A549 (cell line): ENCODE data around the gene ZNF692. TPM values are rescaled to one million over a fixed set of nuclear protein-coding genes. Genes with fewer than 3 reads are reported as not detected.
A peak's percentile ranks its signal among the peaks of the same experiment; 100 is the strongest.

Experiments used
- ATAC-seq, 2 experiments: fragments of 200-7000 bp in 1 of 2; fragments of >200 bp in 1 of 2; cut with Nextera tagmentation in 1 of 2; cut with Tn5 transposase in 1 of 2; 3 replicates each; pipeline versions ENCODE4 v1.8.0 to v1.9.1; 2018 to 2020; ENCODE audit warnings: mild to moderate bottlenecking in 1 of 2, moderate library complexity in 1 of 2
- CTCF ChIA-PET: fragments of 300-600 bp; sonication (Branson Sonifier 250); formaldehyde crosslinking; extraction: SDS; loops from one replicate; lab custom pipeline; 2021; ENCODE audit warnings: antibody characterized with exemption, inconsistent platforms; lab: Yijun Ruan, JAX
- POLR2A ChIA-PET: fragments of 350-600 bp; formaldehyde crosslinking; extraction: SDS; loops from one replicate; lab custom pipeline; 2021; ENCODE audit warnings: antibody characterized with exemption, inconsistent platforms; lab: Yijun Ruan, JAX
- DNase-seq, 2 experiments: peaks; one replicate each; pipeline versions ENCODE4 v3.0.0 to v3.0.0-alpha.2; 2011 to 2016; ENCODE audit warnings: low read depth in 1 of 2, low spot score in 1 of 2
- FAIRE-seq: peaks from 2 replicates; lab custom pipeline; 2011; peaks lifted over from hg19 to GRCh38; lab: Jason Lieb, UNC
- H3K27ac ChIP-seq, 2 experiments: fragments of >200 bp; sonication (Bioruptor Twin); formaldehyde crosslinking; 3 replicates each; pipeline ENCODE4 v1.5.1; 2016 to 2017
- H3K4me1 ChIP-seq: fragments of >200 bp; sonication (Bioruptor Twin); formaldehyde crosslinking; 3 replicates; pipeline ENCODE4 v1.6.1; 2016
- H3K4me2 ChIP-seq: fragments of >200 bp; sonication (Bioruptor Twin); formaldehyde crosslinking; 3 replicates; pipeline ENCODE4 v1.6.1; 2016
- H3K4me3 ChIP-seq: fragments of >200 bp; sonication (Bioruptor Twin); formaldehyde crosslinking; 3 replicates; pipeline ENCODE4 v1.5.1; 2016
- H3K9me3 ChIP-seq: fragments of >200 bp; sonication (Bioruptor Twin); formaldehyde crosslinking; 3 replicates; pipeline ENCODE4 v1.6.1; 2016
- ATOH8 ChIP-seq: fragments of 250-450 bp; sonication (Bioruptor Pico); IDR thresholded peaks from 2 replicates; pipeline ENCODE4 v1.5.0; 2020; ENCODE audit warnings: low read depth, mild to moderate bottlenecking, moderate library complexity
- BHLHE40 ChIP-seq: IDR thresholded peaks from 2 replicates; pipeline ENCODE4 v1.6.1; 2012; ENCODE audit warnings: low read depth, low read length, inconsistent platforms
- CBX2 ChIP-seq: fragments of 200-600 bp; sonication (generic); IDR thresholded peaks from 2 replicates; pipeline ENCODE4 v1.6.1; 2016; ENCODE audit warnings: low read depth, mild to moderate bottlenecking, borderline replicate concordance
- CEBPB ChIP-seq, 2 experiments: fragments of >200 bp in 1 of 2; sonication (Bioruptor Twin) in 1 of 2; formaldehyde crosslinking in 1 of 2; IDR thresholded peaks; 2 replicates each; pipeline ENCODE4 v1.6.1; 2012 to 2016
- CHD2 ChIP-seq: fragments of 150-350 bp; IDR thresholded peaks from 2 replicates; pipeline ENCODE4 v1.6.1; 2014; ENCODE audit warnings: low read length; ENCODE audit not compliant: partially characterized antibody
- EHMT2 ChIP-seq: fragments of 200-600 bp; sonication (generic); IDR thresholded peaks from 2 replicates; pipeline ENCODE4 v1.6.1; 2016; ENCODE audit warnings: antibody characterized with exemption, low read depth, mild to moderate bottlenecking, moderate library complexity
- EP300 ChIP-seq, 2 experiments: fragments of >200 bp; sonication (Bioruptor Twin); formaldehyde crosslinking; IDR thresholded peaks; 2 replicates in 1 of 2; 3 replicates in 1 of 2; pipeline ENCODE4 v1.6.1; 2016 to 2017
- ESRRA ChIP-seq: fragments of 150-350 bp; IDR thresholded peaks from 2 replicates; pipeline ENCODE4 v1.6.1; 2014; ENCODE audit warnings: mild to moderate bottlenecking, low read length, borderline replicate concordance
- FOSB ChIP-seq: fragments of 250-450 bp; sonication (Bioruptor Pico); IDR thresholded peaks from 2 replicates; pipeline ENCODE4 v1.5.0; 2020; ENCODE audit warnings: mild to moderate bottlenecking, moderate library complexity
- FOSL2 ChIP-seq, 2 experiments: fragments of 450-650 bp in 1 of 2; fragments of >200 bp in 1 of 2; sonication (Bioruptor Twin) in 1 of 2; formaldehyde crosslinking; IDR thresholded peaks; 2 replicates each; pipeline versions ENCODE4 v1.5.0 to v1.6.1; 2016 to 2020; ENCODE audit warnings: mild to moderate bottlenecking in 1 of 2, moderate library complexity in 1 of 2
- GATA3 ChIP-seq: IDR thresholded peaks from 2 replicates; pipeline ENCODE4 v1.6.1; 2012; ENCODE audit warnings: borderline replicate concordance
- HDAC2 ChIP-seq: fragments of 200-600 bp; sonication (generic); IDR thresholded peaks from 2 replicates; pipeline ENCODE4 v1.6.1; 2016
- HOXA7 ChIP-seq: fragments of 250-450 bp; sonication (Bioruptor Pico); IDR thresholded peaks from 2 replicates; pipeline ENCODE4 v1.5.0; 2020; ENCODE audit warnings: mild to moderate bottlenecking, moderate library complexity
- JUN ChIP-seq, 2 experiments: fragments of >200 bp; sonication (Bioruptor Twin); formaldehyde crosslinking; IDR thresholded peaks; 2 replicates in 1 of 2; 3 replicates in 1 of 2; pipeline ENCODE4 v1.6.1; 2016 to 2017
- JUNB ChIP-seq: fragments of >200 bp; sonication (Bioruptor Twin); formaldehyde crosslinking; IDR thresholded peaks from 2 replicates; pipeline ENCODE4 v1.6.1; 2016
- KDM1A ChIP-seq: fragments of 200-600 bp; sonication (generic); IDR thresholded peaks from 2 replicates; pipeline ENCODE4 v1.6.1; 2016; ENCODE audit warnings: low read depth, mild to moderate bottlenecking
- KDM5A ChIP-seq: fragments of 200-600 bp; sonication (generic); IDR thresholded peaks from 2 replicates; pipeline ENCODE4 v1.6.1; 2016; ENCODE audit warnings: antibody characterized with exemption, mild to moderate bottlenecking
- MAFK ChIP-seq: fragments of 450-650 bp; IDR thresholded peaks from 2 replicates; pipeline ENCODE4 v1.6.1; 2014; ENCODE audit not compliant: partially characterized antibody
- NFE2L2 ChIP-seq: fragments of 150-350 bp; conservative IDR thresholded peaks from 2 replicates; pipeline ENCODE4 v1.6.1; 2014; ENCODE audit warnings: low read length
- RAD21 ChIP-seq, 2 experiments: fragments of >200 bp in 1 of 2; sonication (Bioruptor Twin) in 1 of 2; formaldehyde crosslinking in 1 of 2; IDR thresholded peaks in 1 of 2; conservative IDR thresholded peaks in 1 of 2; 2 replicates in 1 of 2; 3 replicates in 1 of 2; pipeline ENCODE4 v1.6.1; 2012 to 2018; ENCODE audit warnings: inconsistent platforms in 1 of 2
- RARB ChIP-seq: fragments of 250-450 bp; sonication (Bioruptor Pico); IDR thresholded peaks from 2 replicates; pipeline ENCODE4 v1.8.0; 2021; ENCODE audit warnings: mild to moderate bottlenecking, moderate library complexity
- SREBF2 ChIP-seq: fragments of 450-650 bp; IDR thresholded peaks from 2 replicates; pipeline ENCODE4 v1.6.1; 2014; ENCODE audit warnings: mild to moderate bottlenecking, moderate library complexity
- TFCP2L1 ChIP-seq: fragments of 250-450 bp; sonication (Bioruptor Pico); IDR thresholded peaks from 2 replicates; pipeline ENCODE4 v1.5.0; 2021; ENCODE audit warnings: mild to moderate bottlenecking
- TP53 ChIP-seq: fragments of 250-450 bp; sonication (Bioruptor Pico); IDR thresholded peaks from 2 replicates; pipeline ENCODE4 v1.5.0; 2021; ENCODE audit warnings: mild to moderate bottlenecking, moderate library complexity
- USF2 ChIP-seq: fragments of 450-650 bp; IDR thresholded peaks from 2 replicates; pipeline ENCODE4 v1.6.1; 2014; ENCODE audit warnings: antibody characterized with exemption
- ZC3H11A ChIP-seq: fragments of 450-650 bp; IDR thresholded peaks from 2 replicates; pipeline ENCODE4 v1.6.1; 2014; ENCODE audit warnings: antibody characterized with exemption, mild to moderate bottlenecking
- WGBS: methylation state at CpG from one replicate; pipeline ENCODE4 v1.1.6; 2017; ENCODE audit errors: missing lambda C conversion rate; 5-methylcytosine and 5-hydroxymethylcytosine counted together
- polyA plus RNA-seq, 4 experiments: library from polyadenylated mRNA; depleted of rRNA in 3 of 4; stranded (reverse); fragments of >200 nt; fragmentation: RNase III in 1 of 4; extraction: RNeasy Plus Mini Kit Qiagen cat#74134 plus additional on column Dnase treatment in 1 of 4; gene quantifications; 2 replicates in 3 of 4; 3 replicates in 1 of 4; pipeline ENCODE4 v1.2.3, GENCODE V29; 2011 to 2017
- TF ChIP-seq, protein P1 (sequence below): IDR thresholded peaks from 2 replicates; pipeline ENCODE4 v1.6.1; 2012
- TF ChIP-seq, protein P2 (sequence below): fragments of 250-450 bp; sonication (Bioruptor Pico); IDR thresholded peaks from 2 replicates; pipeline ENCODE4 v1.5.0; 2021; ENCODE audit warnings: mild to moderate bottlenecking, moderate library complexity, borderline replicate concordance

The ZNF692 gene
- polyA plus RNA-seq, 2 of the 4 experiments (the other 2 are of a cell fraction), result 19.8 to 46.8 TPM

DNA sequence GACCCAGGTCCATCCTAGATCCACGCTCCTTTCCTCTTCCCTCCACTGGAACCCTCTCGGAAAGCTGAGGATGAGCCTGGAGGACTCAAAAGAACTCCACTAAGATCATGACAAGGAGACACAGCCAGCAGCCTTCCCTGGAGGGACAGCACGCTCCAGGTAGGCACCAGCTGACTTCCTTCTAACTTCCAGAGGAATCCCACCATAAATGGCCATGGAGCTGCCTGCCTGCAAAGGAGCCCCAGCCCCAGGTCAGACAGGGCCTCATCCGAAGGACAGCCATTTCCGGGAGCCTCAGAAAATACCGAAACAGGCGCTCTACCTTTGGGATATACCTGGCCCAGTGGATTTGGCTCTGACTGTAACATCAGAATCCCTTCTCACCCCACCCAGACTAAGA is 37.2 kb downstream of the ZNF692 start:
- CTCF ChIA-PET, result interaction anchor here (1.6 to 1.9 kb wide), 4 partner anchors 10 to 43 kb away, joined by 3 to 6 read pairs (median 5); no protein-coding TSS in a partner anchor
- H3K9me3 ChIP-seq, result no peaks in the 10 kb centered on the region
- TF ChIP-seq RARB (CRISPR knock-in tag), result no peak
- TF ChIP-seq FOSB, result no peak
- TF ChIP-seq ATOH8 (CRISPR knock-in tag), result no peak
- TF ChIP-seq JUNB, result no peak
- TF ChIP-seq CEBPB (IDR thresholded peaks at IDR 0.05), result no peak
- TF ChIP-seq EHMT2, result no peak
- no peak for TF ChIP-seq BHLHE40
- no peak for TF ChIP-seq TP53 (CRISPR knock-in tag)
- TF ChIP-seq CBX2, result no peak
- TF ChIP-seq SREBF2, result no peak
- TF ChIP-seq KDM5A, result no peak
- no peak for TF ChIP-seq HOXA7
- TF ChIP-seq, all 56 proteins: peak for 0
- WGBS, result 89% methylated on average over 5 of the region's 7 CpGs
- Histone ChIP-seq H3K4me2 (peak overlapping the region; percentile 30), H3K27ac (peak overlapping the region; percentile 52 to 83; a peak in 5 of 6 replicates), H3K4me3 (no peak overlapping the region), H3K4me1 (peaks cover 46% of the 10 kb centered on the region)
- ATAC-seq (no peak), DNase-seq (no peak), FAIRE-seq (no peak)
- POLR2A ChIA-PET, result interaction anchor here (1.8 kb wide), 1 partner anchor 37 kb away, joined by 6 read pairs; the partner anchor contains the start of gene ZNF692

DNA sequence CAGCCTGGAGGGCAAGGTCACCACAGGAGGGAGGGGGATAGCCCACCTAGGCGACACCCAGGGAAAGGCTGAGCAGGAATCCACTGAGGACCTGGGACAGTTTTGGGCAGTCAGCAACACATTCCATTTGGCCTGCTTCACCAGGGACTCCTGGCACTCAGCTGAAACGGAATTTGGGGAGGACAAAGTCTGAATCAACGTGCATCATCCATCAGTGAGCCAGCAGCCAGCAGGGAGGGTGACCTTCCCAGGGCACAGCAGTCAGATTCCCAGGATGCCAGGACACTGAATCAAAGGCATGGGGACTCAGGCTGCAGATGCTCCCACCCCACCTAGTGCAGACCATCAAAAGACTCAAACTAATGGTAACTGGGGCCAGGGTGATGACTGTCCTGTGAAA is 37.8 kb downstream of the ZNF692 start:
- H3K27ac ChIP-seq, result peak overlapping the region; percentile 61 to 83; a peak in 5 of 6 replicates
- 17% methylated on average over 3 of the region's 3 CpGs for WGBS
- peak; percentile 56; the same call in 1 of the 2 replicates for TF ChIP-seq JUNB
- 0 out of 2 replicates have a peak, but pooled peaks have one; percentile 28 for TF ChIP-seq ESRRA
- no peak for TF ChIP-seq HOXA7
- TF ChIP-seq USF2, result no peak
- TF ChIP-seq RARB (CRISPR knock-in tag), result no peak
- TF ChIP-seq ZC3H11A, result no peak
- TF ChIP-seq TFCP2L1 (CRISPR knock-in tag), result no peak
- TF ChIP-seq FOSL2 (IDR thresholded peaks at IDR 0.05), result peak; percentile 57
- peak; percentile 64 for TF ChIP-seq FOSL2 (CRISPR knock-in tag; IDR thresholded peaks at IDR 0.05)
- TF ChIP-seq, protein P1, sequence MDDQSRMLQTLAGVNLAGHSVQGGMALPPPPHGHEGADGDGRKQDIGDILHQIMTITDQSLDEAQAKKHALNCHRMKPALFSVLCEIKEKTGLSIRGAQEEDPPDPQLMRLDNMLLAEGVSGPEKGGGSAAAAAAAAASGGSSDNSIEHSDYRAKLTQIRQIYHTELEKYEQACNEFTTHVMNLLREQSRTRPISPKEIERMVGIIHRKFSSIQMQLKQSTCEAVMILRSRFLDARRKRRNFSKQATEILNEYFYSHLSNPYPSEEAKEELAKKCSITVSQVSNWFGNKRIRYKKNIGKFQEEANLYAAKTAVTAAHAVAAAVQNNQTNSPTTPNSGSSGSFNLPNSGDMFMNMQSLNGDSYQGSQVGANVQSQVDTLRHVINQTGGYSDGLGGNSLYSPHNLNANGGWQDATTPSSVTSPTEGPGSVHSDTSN, result 0 out of 2 replicates have a peak, but pooled peaks have one; percentile 26
- TF ChIP-seq EP300 (IDR thresholded peaks at IDR 0.05), result peak; percentile 35 to 40; a peak in 1 of 5 replicates
- peak; percentile 63; the same call in 1 of the 2 replicates for TF ChIP-seq GATA3
- H3K4me2 ChIP-seq, result peak overlapping the region; percentile 30
- peak; percentile 43 to 56 for DNase-seq
- CTCF ChIA-PET, result interaction anchor here (1.6 to 1.8 kb wide), 3 partner anchors 9 to 43 kb away, joined by 3 to 6 read pairs (median 4); no protein-coding TSS in a partner anchor
- no peak overlapping the region for H3K4me3 ChIP-seq
- H3K9me3 ChIP-seq, result no peaks in the 10 kb centered on the region
- FAIRE-seq, result no peak
- POLR2A ChIA-PET, result interaction anchor here (1.8 kb wide), 1 partner anchor 38 kb away, joined by 6 read pairs; the partner anchor contains the start of gene ZNF692
- H3K4me1 ChIP-seq, result peaks cover 46% of the 10 kb centered on the region
- peak; percentile 28 to 45 for ATAC-seq

DNA sequence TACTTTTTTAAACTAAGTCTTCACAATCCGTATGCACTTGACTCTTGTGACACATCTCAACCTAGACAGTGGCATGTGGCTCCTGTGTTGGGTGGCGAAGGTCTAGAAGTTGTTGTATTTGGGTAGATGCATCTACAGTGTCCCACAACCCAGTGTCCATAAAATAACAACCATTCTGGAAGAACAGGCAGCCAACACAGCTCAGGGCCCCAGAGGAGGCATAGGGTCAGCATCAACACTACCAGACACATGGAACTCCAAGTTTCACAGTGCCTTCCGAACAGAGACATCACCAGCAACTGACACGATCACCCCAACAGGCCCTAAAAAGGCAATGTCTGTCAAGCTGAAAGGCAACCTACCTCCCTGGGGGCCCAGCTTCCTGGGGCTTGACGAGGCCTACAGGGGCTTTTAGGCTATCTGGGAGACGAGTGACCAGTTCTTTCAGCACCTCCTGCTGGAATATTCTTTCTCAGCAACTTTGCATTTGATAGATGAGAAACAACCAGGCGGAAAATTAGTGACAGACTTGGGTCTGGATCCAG is 38.8 kb downstream of the ZNF692 start:
- peak overlapping the region; percentile 61 to 83; a peak in 5 of 6 replicates for H3K27ac ChIP-seq
- TF ChIP-seq NFE2L2 (no peak), MAFK (no peak), FOSL2 (IDR thresholded peaks at IDR 0.05) (no peak), FOSL2 (CRISPR knock-in tag; IDR thresholded peaks at IDR 0.05) (no peak), ESRRA (no peak), JUN (IDR thresholded peaks at IDR 0.05) (no peak), RAD21 (conservative IDR thresholded peaks at IDR 0.05 in 1 of 2, IDR thresholded peaks at IDR 0.05 in 1 of 2) (no peak), KDM1A (no peak), CHD2 (no peak), HDAC2 (no peak), ATOH8 (CRISPR knock-in tag) (no peak), RARB (CRISPR knock-in tag) (no peak)
- TF ChIP-seq, protein P2, sequence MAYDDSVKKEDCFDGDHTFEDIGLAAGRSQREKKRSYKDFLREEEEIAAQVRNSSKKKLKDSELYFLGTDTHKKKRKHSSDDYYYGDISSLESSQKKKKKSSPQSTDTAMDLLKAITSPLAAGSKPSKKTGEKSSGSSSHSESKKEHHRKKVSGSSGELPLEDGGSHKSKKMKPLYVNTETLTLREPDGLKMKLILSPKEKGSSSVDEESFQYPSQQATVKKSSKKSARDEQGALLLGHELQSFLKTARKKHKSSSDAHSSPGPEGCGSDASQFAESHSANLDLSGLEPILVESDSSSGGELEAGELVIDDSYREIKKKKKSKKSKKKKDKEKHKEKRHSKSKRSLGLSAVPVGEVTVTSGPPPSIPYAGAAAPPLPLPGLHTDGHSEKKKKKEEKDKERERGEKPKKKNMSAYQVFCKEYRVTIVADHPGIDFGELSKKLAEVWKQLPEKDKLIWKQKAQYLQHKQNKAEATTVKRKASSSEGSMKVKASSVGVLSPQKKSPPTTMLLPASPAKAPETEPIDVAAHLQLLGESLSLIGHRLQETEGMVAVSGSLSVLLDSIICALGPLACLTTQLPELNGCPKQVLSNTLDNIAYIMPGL (CRISPR knock-in tag), result no peak

More for the DNA sequence above, 38.8 kb downstream of the ZNF692 start:
- ATAC-seq (no peak), DNase-seq (no peak), FAIRE-seq (no peak)
- H3K4me3 ChIP-seq, result no peak overlapping the region
- POLR2A ChIA-PET, result interaction anchor here (1.8 kb wide), 1 partner anchor 39 kb away, joined by 6 read pairs; the partner anchor contains the start of gene ZNF692
- H3K4me1 ChIP-seq, result peaks cover 45% of the 10 kb centered on the region
- no peaks in the 10 kb centered on the region for H3K9me3 ChIP-seq
- 89% methylated on average over 7 of the region's 7 CpGs for WGBS
- CTCF ChIA-PET, result interaction anchor here (1.7 to 1.8 kb wide), 2 partner anchors 14 to 44 kb away, joined by 3 to 6 read pairs; no protein-coding TSS in a partner anchor
- no peak overlapping the region; the same call in 2 of the 3 replicates for H3K4me2 ChIP-seq
